ENCODE results near the gene MTMR2. TPM values are rescaled to one million over a fixed set of nuclear protein-coding genes. Genes with fewer than 3 reads are reported as not detected.

Gene MTMR2
- total RNA-seq, 1 experiment from 2014 or later: 29.1 TPM

DNA sequence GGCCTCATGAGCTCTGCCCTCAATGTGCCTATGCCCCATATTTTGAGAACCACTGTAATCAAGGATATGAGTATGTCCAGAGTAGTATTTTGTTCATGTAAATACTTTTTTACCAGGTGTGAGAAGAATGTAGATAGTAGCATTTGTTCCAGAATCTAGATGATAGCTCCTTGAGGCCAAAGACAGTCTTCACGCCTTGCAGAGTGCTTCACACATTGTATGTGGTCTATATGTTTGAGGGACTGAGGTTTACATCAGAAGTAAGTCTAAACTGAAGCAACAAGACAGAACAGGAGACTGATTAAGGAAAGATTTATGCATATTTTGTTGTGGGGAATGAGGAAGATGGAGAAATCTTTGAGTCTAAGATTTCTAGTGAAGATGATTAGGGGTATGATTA lies 121.1 kb downstream of the MTMR2 start:
- RAD21 ChIA-PET (ENCODE audit: low non-redundant PET in 1 of 2, low total read pairs in 2 of 2, uncharacterized antibody in 2 of 2, unreplicated experiment in 2 of 2): no interaction called here
- Histone ChIP-seq H3K9ac (ENCODE audit: low read length) (no peak overlapping the region), H4K20me1 (ENCODE audit: insufficient read depth) (no peaks in the 10 kb centered on the region), H3K79me2 (ENCODE audit: insufficient read depth, low read length) (0 out of 2 replicates have a peak, but pooled peaks cover 5% of the 10 kb centered on the region), H3K9me2 (ENCODE audit: insufficient read depth) (no peaks in the 10 kb centered on the region), H3K4me3 (replicated peaks in 1 of 2; ENCODE audit: low read depth in 1 of 2, low read length in 2 of 2) (no peak overlapping the region), H3K27ac (ENCODE audit: low read depth, low read length) (no peak overlapping the region), H2AFZ (ENCODE audit: low read depth, low read length, poor library complexity, severe bottlenecking) (no peak overlapping the region), H3K36me3 (ENCODE audit: control insufficient read depth in 1 of 2, insufficient read depth in 2 of 2, low read length in 2 of 2) (0 out of 4 replicates have a peak, but pooled peaks cover 0 to 6% of the 10 kb centered on the region in 2 experiments), H3K4me1 (ENCODE audit: control insufficient read depth in 1 of 2, insufficient read depth in 2 of 2, low read length in 2 of 2) (no peaks in the 10 kb centered on the region), H3K4me2 (ENCODE audit: low read length) (no peak overlapping the region), H3K27me3 (ENCODE audit: insufficient read depth, low read length) (no peaks in the 10 kb centered on the region), H3K9me3 (ENCODE audit: control insufficient read depth in 1 of 2, insufficient read depth in 1 of 2, low read depth in 1 of 2, low read length in 2 of 2) (no peaks in the 10 kb centered on the region)
- TF ChIP-seq EGR1 (IDR thresholded peaks at IDR 0.05; ENCODE audit: low read depth): no peak
- no peak for TF ChIP-seq CBX3 (IDR thresholded peaks at IDR 0.05; ENCODE audit: low read depth)
- TF ChIP-seq POLR2A (IDR thresholded peaks at IDR 0.05; ENCODE audit: borderline replicate concordance, extremely low read depth, insufficient read depth, insufficient read length): no peak
- no peak for TF ChIP-seq JUND (IDR thresholded peaks at IDR 0.05)
- TF ChIP-seq TCF7L2 (IDR thresholded peaks at IDR 0.05; ENCODE audit: borderline replicate concordance, extremely low read depth, insufficient read depth, insufficient read length): no peak
- TF ChIP-seq EZH2phosphoT487 (IDR thresholded peaks at IDR 0.05; ENCODE audit: borderline replicate concordance): no peak
- no peak for TF ChIP-seq ELF1 (IDR thresholded peaks at IDR 0.05; ENCODE audit: borderline replicate concordance, low read depth)
- no peak for TF ChIP-seq SP1 (IDR thresholded peaks at IDR 0.05; ENCODE audit: low read depth)
- no peak for DNase-seq (ENCODE audit: low read depth, low spot score)
- CTCF ChIA-PET: no interaction called here
- no TSS peak for BruUV-seq (replicated peaks)
- intact Hi-C loops (cut with micrococcal nuclease): no loop called here
- POLR2A ChIA-PET: no interaction called here
- ATAC-seq: no peak

DNA sequence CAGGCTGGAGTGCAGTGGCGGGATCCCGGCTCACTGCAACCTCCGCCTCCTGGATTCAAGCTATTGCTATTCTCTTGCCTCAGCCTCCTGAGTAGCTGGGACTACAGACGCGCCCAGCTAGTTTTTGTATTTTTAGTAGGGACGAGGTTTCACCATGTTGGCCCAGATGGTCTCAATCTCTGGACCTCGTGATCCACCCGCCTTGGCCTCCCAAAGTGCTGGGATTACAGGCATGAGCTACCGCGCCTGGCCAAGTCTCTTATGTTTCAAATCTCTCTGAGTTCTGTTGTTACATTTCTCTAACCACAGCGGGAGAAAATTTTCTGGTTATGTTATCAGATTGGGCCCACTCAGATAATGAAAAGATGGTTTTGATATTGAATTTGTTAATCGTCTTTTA lies 123.5 kb downstream of the MTMR2 start:
- no peak for DNase-seq (ENCODE audit: low read depth, low spot score)
- Histone ChIP-seq H3K4me2 (ENCODE audit: low read length) (no peak overlapping the region), H3K79me2 (ENCODE audit: insufficient read depth, low read length) (peaks cover 18% of the 10 kb centered on the region), H2AFZ (ENCODE audit: low read depth, low read length, poor library complexity, severe bottlenecking) (no peak overlapping the region), H3K27ac (ENCODE audit: low read depth, low read length) (no peak overlapping the region), H3K9me3 (ENCODE audit: control insufficient read depth in 1 of 2, insufficient read depth in 1 of 2, low read depth in 1 of 2, low read length in 2 of 2) (no peaks in the 10 kb centered on the region), H3K4me3 (replicated peaks in 1 of 2; ENCODE audit: low read depth in 1 of 2, low read length in 2 of 2) (no peak overlapping the region), H4K20me1 (ENCODE audit: insufficient read depth) (no peaks in the 10 kb centered on the region; the same call in 1 of the 2 replicates), H3K4me1 (ENCODE audit: control insufficient read depth in 1 of 2, insufficient read depth in 2 of 2, low read length in 2 of 2) (no peaks in the 10 kb centered on the region), H3K36me3 (ENCODE audit: control insufficient read depth in 1 of 2, insufficient read depth in 2 of 2, low read length in 2 of 2) (0 out of 4 replicates have a peak, but pooled peaks cover 0 to 6% of the 10 kb centered on the region in 2 experiments), H3K9me2 (ENCODE audit: insufficient read depth) (no peaks in the 10 kb centered on the region), H3K9ac (ENCODE audit: low read length) (no peak overlapping the region), H3K27me3 (ENCODE audit: insufficient read depth, low read length) (no peaks in the 10 kb centered on the region)
- BruUV-seq (replicated peaks): no TSS peak
- RAD21 ChIA-PET (ENCODE audit: low non-redundant PET in 1 of 2, low total read pairs in 2 of 2, uncharacterized antibody in 2 of 2, unreplicated experiment in 2 of 2): no interaction called here
- intact Hi-C loops (cut with micrococcal nuclease): no loop called here
- POLR2A ChIA-PET: interaction anchor here (1.3 kb wide), 1 partner anchor 9 kb away, joined by 5 read pairs; the partner anchor contains the start of gene CEP57
- TF ChIP-seq POLR2A (IDR thresholded peaks at IDR 0.05; ENCODE audit: borderline replicate concordance, extremely low read depth, insufficient read depth, insufficient read length) (no peak), ZFX (IDR thresholded peaks at IDR 0.05) (no peak), SIN3A (IDR thresholded peaks at IDR 0.05; ENCODE audit: low read depth) (no peak), TCF7L2 (IDR thresholded peaks at IDR 0.05; ENCODE audit: borderline replicate concordance, extremely low read depth, insufficient read depth, insufficient read length) (no peak)
- CTCF ChIA-PET: interaction anchor here (0.5 kb wide), 1 partner anchor 594 kb away, joined by 3 read pairs; no protein-coding TSS in a partner anchor
- ATAC-seq: no peak
